ENCODE results near the gene JADE3. TPM values are rescaled to one million over a fixed set of nuclear protein-coding genes. Genes with fewer than 3 reads are reported as not detected.

The JADE3 gene
- total RNA-seq, 1 experiment from 2014 or later: 16.0 TPM

DNA sequence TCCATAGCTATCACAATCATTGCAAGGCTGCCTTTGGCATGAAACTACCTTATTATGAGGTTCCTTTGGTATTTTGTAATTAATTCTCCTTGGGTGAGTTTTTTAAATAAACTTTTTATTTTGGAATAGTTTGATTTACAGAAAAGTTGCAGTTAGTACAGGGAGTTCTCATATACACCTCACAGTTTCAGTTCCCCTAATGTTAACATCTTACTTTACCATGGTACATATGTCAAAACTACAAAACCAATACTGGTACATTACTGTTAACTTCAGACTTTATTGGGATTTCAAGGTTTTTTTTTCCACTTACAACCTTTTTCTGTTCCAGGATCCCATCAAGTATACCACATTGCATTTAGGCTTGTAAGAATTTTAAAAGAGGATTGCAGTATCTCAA is 114.0 kb downstream of the JADE3 start:
- Histone ChIP-seq H3K4me3 (ENCODE audit: insufficient read depth, low read depth, low read length) (no peak overlapping the region), H3K27me3 (ENCODE audit: control insufficient read depth, insufficient read depth, low read length) (no peaks in the 10 kb centered on the region), H3K36me3 (replicated peaks; ENCODE audit: control insufficient read depth, insufficient read depth, low read length) (no peaks in the 10 kb centered on the region)
- no peak for DNase-seq

DNA sequence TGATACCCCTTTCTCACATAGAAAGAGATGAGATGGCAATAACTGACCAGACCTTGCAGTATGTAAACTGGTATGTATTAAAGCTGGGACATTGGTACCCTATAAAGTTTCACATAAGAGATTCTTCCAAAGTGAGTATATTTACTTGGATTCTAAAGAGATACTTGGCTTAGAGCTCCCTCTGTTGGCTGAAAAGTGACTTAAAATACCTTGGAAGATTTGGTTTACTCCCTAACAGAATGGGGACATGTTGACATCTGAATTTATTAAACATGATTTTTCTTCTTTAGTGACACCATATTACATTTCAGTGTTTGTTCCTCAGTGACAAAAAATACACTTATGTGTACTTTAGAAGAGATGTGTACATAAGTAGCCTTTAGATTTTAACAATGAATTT is 118.1 kb downstream of the JADE3 start:
- Histone ChIP-seq H3K4me3 (ENCODE audit: insufficient read depth, low read depth, low read length) (no peak overlapping the region), H3K36me3 (replicated peaks; ENCODE audit: control insufficient read depth, insufficient read depth, low read length) (0 out of 2 replicates have a peak, but pooled peaks cover 1% of the 10 kb centered on the region), H3K27me3 (ENCODE audit: control insufficient read depth, insufficient read depth, low read length) (no peaks in the 10 kb centered on the region)
- DNase-seq: peak; percentile 40

DNA sequence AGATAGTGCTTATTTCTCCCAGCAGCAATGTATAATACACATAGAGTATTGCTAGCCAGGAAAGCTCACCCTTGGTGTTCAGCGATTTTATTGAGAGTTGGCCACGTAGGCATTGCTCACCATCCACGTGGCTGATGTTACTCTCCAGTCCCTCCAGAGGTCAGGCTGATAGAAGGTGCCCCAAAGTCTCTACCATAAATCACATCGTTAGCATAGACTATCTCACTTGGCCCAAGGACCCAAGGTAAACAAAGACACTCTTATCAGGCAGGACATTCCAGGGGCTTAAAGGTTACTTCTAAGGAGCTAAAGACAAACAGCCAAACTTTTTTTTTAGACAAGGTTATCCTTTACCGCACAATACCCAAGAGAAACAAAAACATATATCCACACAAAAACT is 135.8 kb downstream of the JADE3 start:
- DNase-seq: no peak
- H3K27me3 ChIP-seq (ENCODE audit: control insufficient read depth, insufficient read depth, low read length): no peaks in the 10 kb centered on the region
- no peaks in the 10 kb centered on the region for H3K36me3 ChIP-seq (replicated peaks; ENCODE audit: control insufficient read depth, insufficient read depth, low read length)

DNA sequence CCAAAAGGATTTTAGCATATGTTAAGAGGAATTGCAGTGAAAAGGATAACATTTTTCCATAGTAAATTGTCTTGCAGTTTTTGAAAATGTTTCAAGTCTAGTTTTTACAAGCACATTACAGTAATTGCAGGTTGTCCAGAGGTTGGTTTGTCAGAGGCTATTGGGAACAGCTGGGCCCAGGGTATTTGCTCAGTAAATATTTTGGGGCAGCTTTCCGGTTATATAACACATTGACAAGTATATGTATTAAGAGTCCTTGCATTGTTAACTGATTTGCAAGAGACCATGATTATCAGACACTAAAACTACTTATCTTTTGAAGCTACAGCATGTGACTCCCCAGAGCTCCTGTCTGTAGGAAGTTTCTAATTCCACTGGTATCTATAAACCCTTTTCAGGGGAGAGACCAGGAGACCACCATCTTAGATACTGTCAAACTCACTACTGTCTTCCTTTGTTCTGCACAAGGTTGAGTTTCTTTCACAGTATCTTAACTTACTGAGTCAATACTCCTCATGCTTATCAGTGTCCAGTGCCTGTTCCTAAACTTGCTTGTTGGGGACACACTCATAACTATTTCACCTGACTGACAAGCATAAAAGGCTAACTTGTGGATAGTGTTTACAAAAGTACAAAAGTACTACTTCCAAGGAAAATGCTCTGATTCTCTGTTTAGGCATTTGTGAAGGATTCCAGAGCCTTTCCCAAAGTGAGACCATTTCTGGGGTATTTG is 147.1 kb downstream of the JADE3 start:
- Histone ChIP-seq H3K4me3 (ENCODE audit: insufficient read depth, low read depth, low read length) (no peak overlapping the region), H3K27me3 (ENCODE audit: control insufficient read depth, insufficient read depth, low read length) (no peaks in the 10 kb centered on the region), H3K36me3 (replicated peaks; ENCODE audit: control insufficient read depth, insufficient read depth, low read length) (no peaks in the 10 kb centered on the region)
- no peak for DNase-seq

More for the DNA sequence above, 135.8 kb downstream of the JADE3 start:
- no peak overlapping the region for H3K4me3 ChIP-seq (ENCODE audit: insufficient read depth, low read depth, low read length)

DNA sequence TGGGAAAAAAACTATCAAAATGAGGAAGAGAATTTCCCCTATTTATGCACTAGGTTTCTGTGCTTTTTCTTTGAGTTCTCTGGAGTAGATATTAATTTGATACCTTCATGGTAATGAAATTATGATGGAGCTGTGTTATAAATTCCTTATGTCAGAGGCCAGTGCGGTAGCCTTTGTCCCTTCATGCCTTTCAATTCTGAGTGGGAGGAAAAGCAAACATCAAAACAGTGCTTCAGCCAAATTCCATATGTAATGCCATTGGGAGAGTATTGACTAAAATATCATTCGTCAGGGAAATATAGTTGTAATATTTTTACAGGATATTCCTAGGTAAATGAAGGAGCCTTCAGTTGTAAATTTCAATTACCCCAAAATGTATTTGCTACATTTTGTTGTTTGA is 148.5 kb downstream of the JADE3 start:
- H3K4me3 ChIP-seq (ENCODE audit: insufficient read depth, low read depth, low read length): no peak overlapping the region

DNA sequence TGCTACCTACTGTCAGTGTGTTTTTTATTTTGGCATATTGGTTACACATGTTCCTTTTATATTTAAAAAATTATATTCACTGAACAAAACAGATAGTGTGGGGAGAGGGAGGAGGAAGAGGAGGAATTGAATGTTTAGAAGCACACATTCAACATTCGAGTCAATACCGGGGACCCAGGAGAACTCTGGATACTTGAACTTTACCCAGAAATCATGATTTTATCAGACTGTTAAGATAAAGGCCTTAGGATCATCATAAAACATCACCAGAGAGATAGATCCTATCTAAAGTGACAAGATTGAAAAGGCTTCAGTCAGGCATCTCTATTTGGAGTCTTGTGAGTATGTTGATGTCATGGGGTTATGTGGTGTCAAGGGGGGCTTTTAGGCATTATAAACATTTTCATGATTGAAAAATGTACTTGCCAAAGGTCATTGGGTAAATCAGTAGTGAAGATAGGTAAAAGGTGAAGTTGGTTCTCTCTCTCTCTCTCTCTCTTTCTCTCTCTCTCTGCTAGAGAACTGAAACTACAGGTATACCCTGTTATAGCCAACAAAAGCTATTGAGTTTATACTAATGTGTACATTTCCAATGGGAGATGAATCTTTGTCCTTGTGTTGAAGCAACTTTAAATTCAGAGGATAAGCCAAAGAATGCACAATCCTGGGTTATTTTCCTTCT is 149.2 kb downstream of the JADE3 start:
- H3K36me3 ChIP-seq (replicated peaks; ENCODE audit: control insufficient read depth, insufficient read depth, low read length): no peaks in the 10 kb centered on the region
- no peaks in the 10 kb centered on the region for H3K27me3 ChIP-seq (ENCODE audit: control insufficient read depth, insufficient read depth, low read length)
- H3K4me3 ChIP-seq (ENCODE audit: insufficient read depth, low read depth, low read length): no peak overlapping the region
- DNase-seq: no peak

More for the DNA sequence above, 148.5 kb downstream of the JADE3 start:
- no peaks in the 10 kb centered on the region for H3K36me3 ChIP-seq (replicated peaks; ENCODE audit: control insufficient read depth, insufficient read depth, low read length)
- no peaks in the 10 kb centered on the region for H3K27me3 ChIP-seq (ENCODE audit: control insufficient read depth, insufficient read depth, low read length)
- DNase-seq: no peak

DNA sequence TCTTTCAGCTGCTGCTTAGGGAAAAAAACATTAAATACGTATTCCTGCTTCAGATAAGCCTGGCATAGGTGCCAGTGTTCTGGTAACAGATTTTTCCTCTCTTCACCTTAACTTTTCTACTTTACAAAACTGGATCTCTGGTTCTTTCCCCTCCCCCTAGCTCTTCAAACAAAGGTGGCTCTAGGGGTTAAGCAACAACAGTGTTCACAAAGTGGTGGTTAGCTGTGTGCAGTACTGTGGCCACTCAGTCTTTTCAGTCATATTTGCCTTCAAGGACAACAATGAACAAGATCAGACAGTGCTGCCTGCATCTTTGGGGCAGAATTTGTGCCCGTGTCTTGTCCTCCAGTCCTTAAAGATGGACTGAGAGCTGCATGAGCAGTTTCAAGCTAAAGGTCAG is 151.0 kb downstream of the JADE3 start:
- Histone ChIP-seq H3K4me3 (ENCODE audit: insufficient read depth, low read depth, low read length) (no peak overlapping the region), H3K36me3 (replicated peaks; ENCODE audit: control insufficient read depth, insufficient read depth, low read length) (no peaks in the 10 kb centered on the region), H3K27me3 (ENCODE audit: control insufficient read depth, insufficient read depth, low read length) (no peaks in the 10 kb centered on the region)

DNA sequence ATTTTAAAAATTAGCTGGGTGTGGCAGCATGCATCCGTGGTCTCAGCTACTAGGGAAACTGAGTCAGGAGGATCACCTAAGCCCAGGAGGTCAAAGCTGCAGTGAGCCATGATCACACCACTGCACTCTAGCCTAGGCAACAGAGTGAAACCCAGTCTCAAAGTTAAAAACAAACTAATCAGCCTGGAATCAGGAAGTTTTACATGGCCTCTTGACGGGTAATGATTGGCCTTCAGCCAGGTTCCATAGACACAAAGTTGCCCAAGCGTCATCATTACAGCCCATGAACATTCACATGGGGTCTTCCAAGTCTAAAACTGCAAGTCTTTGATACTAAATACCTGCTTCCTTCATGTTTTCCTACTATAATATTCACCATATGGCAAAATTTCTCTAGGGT is 156.0 kb downstream of the JADE3 start:
- Histone ChIP-seq H3K36me3 (replicated peaks; ENCODE audit: control insufficient read depth, insufficient read depth, low read length) (no peaks in the 10 kb centered on the region), H3K4me3 (ENCODE audit: insufficient read depth, low read depth, low read length) (no peak overlapping the region)

More for the DNA sequence above, 151.0 kb downstream of the JADE3 start:
- no peak for DNase-seq

DNA sequence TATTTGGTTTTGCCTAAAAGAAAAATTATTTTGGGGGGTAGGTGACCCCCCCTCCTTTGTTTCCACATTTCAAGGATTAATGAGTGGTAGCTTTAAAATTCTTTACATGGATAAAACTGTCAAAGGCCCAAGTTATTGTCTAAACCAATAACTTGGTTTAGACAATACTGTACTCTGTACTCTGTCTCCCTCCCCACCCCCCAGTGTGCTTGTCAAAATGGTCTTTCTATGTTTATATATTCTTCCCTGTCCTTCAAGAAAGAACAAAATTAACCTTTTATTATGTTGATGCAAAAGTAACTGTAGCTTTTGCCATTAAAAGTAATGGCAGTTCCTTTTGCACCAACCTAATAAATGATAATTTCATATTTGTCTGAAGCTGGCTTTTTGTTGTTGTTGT is 156.5 kb downstream of the JADE3 start:
- Histone ChIP-seq H3K27me3 (ENCODE audit: control insufficient read depth, insufficient read depth, low read length) (no peaks in the 10 kb centered on the region), H3K36me3 (replicated peaks; ENCODE audit: control insufficient read depth, insufficient read depth, low read length) (no peaks in the 10 kb centered on the region), H3K4me3 (ENCODE audit: insufficient read depth, low read depth, low read length) (no peak overlapping the region)
- no peak for DNase-seq

More for the DNA sequence above, 156.0 kb downstream of the JADE3 start:
- no peaks in the 10 kb centered on the region for H3K27me3 ChIP-seq (ENCODE audit: control insufficient read depth, insufficient read depth, low read length)
- DNase-seq: no peak

DNA sequence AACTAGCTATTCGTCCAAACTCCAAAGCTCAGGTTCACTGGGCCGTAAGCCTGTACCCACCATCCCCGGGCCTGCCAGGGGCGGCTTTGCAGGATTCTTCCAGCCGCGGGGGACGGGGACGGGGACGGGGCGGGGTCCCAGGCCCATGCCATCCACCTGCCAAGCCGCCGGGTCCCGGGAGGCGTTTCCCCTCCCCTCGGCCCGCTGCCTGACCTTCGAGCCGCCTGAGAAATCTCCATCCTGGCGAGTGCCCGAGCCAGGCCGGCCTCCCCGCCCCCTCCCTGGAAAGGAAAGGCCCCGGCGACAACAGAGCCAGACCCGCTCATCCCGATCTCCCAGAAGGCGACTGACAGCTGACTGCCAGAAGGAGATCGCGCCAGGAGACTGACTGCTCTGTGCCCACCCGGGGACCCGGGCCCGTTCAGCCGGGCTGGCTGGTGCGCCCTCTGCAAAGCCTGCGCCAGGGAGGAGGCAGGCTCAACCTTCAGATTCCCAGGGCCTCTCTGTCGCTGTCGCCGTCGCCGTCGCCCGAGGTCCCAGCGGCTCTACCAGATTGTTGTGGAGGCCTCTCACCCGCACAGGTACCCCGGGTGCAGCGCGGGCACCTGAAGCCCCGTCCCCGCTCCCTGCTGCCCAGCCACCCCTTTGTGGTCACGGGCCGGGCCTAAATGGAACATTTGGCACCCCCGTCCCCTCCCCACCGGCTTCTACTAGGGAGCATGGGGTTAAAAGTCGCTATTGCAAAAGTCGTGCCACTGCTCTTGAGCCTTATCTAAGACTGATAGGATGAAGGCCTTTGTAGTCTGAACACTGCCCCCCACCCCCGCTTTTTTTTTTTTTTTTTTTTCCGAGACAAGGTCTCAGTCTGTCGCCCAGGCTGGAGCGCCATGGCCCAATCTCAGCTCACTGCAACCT is 166.2 kb downstream of the JADE3 start, which contains the start of gene RGN:
Gene RGN, plus strand, starts transcription at position 315 of the 915 bp plus-strand sequence. CDS start 2,702 bp downstream, outside the sequence.
- DNase-seq: peak; percentile 65
- Histone ChIP-seq H3K27me3 (ENCODE audit: control insufficient read depth, insufficient read depth, low read length) (no peaks in the 10 kb centered on the region), H3K36me3 (replicated peaks; ENCODE audit: control insufficient read depth, insufficient read depth, low read length) (no peaks in the 10 kb centered on the region), H3K4me3 (ENCODE audit: insufficient read depth, low read depth, low read length) (peak within 1 kb of the TSS; percentile 33; the same call in 1 of the 2 replicates)

DNA sequence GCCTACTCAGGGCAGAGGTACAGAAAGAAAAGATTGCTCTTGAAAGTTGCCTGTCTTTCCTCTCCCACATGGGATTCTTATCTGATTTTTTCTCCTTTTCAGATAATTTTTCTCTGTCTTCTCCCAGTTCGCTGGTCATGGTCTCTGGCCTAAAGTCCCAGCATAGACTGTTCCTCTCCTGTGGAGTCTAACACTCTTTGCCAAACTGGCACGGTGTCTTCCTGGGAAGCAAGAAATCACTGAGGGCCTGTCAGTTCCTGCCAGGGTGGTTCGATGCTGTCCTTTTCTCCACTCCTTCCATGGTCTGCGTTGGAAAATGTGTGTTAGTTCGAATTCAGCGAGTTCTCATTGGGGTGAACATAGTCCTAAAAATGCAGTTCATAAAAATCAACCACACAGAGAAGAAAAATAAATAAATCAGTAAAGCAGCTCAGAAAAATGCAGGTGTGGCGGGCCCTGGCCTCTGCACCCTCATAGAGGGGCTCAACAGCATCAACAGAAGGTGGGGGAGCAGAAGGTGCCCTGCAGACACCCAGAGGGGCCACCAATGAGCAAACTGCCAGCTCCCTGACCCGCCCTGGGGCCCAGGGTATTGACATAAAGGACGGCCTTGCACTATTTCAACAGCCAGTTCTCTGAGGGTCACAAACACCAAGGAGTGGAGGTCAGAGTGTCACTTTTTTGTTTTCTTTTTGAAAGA is 168.1 kb downstream of the JADE3 start:
- no peak overlapping the region for H3K4me3 ChIP-seq (ENCODE audit: insufficient read depth, low read depth, low read length)
- H3K27me3 ChIP-seq (ENCODE audit: control insufficient read depth, insufficient read depth, low read length): no peaks in the 10 kb centered on the region
- DNase-seq: no peak
- no peaks in the 10 kb centered on the region for H3K36me3 ChIP-seq (replicated peaks; ENCODE audit: control insufficient read depth, insufficient read depth, low read length)

DNA sequence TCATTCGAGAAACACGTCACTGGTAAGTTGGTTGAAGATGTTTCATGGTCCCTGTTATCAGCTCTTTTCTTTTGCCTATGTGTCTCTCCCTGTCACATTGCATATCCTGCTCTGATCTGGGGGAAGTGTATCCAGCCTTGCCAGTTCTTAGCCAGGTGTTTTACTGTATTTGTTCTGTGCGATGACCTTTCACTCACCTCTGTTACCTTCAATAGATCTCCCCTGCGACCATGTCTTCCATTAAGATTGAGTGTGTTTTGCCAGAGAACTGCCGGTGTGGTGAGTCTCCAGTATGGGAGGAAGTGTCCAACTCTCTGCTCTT is 168.7 kb downstream of the JADE3 start:
- no peaks in the 10 kb centered on the region for H3K27me3 ChIP-seq (ENCODE audit: control insufficient read depth, insufficient read depth, low read length)
- no peaks in the 10 kb centered on the region for H3K36me3 ChIP-seq (replicated peaks; ENCODE audit: control insufficient read depth, insufficient read depth, low read length)
- no peak overlapping the region for H3K4me3 ChIP-seq (ENCODE audit: insufficient read depth, low read depth, low read length)
- no peak for DNase-seq

DNA sequence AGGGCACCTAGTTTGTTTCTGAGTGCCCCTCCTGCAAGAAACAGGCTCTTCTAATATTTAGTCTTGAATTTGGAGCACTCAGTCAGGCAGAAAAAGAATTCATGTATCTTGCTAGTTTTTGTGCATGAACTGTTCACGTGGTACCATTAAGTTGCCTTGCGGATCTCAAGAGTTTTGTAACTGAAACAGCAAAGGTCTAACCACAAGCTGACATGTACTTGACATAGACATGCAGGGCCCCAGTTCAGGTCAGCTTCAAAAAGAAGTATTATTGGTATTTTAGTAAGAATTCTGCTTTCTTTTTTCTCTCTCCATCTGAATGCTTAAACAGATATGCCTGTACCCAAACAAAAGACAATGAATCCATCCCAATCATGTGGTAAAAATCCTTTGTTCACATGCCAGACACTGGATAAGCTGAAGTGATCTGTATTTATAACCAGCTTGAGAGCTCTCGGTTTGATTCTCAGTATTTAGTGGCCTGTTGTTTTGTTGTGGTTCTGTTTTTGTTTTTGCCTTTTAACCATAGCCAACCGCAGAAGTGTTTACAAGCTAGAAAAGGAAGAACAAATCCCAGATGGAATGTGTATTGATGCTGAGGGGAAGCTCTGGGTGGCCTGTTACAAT is 179.0 kb downstream of the JADE3 start:
- no peaks in the 10 kb centered on the region for H3K27me3 ChIP-seq (ENCODE audit: control insufficient read depth, insufficient read depth, low read length)
- no peak overlapping the region for H3K4me3 ChIP-seq (ENCODE audit: insufficient read depth, low read depth, low read length)
- no peaks in the 10 kb centered on the region for H3K36me3 ChIP-seq (replicated peaks; ENCODE audit: control insufficient read depth, insufficient read depth, low read length)
- no peak for DNase-seq

DNA sequence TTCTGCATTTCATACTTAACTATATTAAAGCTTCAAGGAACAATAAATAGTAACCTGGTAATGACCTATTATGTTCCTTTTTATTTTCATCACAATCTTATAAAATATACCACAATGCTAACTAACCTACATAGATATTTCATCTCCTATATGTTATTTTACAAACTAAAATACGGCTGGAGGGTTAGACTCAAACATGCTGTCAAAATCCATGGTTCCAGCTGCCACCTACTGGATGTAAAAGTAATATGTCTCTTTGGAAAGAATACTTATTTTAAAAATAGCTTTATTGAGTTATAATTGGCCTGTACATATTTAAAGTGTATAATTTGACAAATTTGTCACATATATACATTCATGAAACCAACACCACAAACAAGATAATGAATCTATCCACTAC is 181.0 kb downstream of the JADE3 start:
- DNase-seq: no peak
- Histone ChIP-seq H3K4me3 (ENCODE audit: insufficient read depth, low read depth, low read length) (no peak overlapping the region), H3K36me3 (replicated peaks; ENCODE audit: control insufficient read depth, insufficient read depth, low read length) (no peaks in the 10 kb centered on the region), H3K27me3 (ENCODE audit: control insufficient read depth, insufficient read depth, low read length) (no peaks in the 10 kb centered on the region)
